Activated CD8-positive, alpha-beta memory T cell treated with anti-CD3 and anti-CD28 coated beads for 4 hours (primary cell): ENCODE data around the gene GPR3.
"Not testable (repeated sequence)": the region's sequence is repeated elsewhere in the genome, so short reads cannot be mapped to it uniquely, and the experiment has no call there.

ENCODE experiments used
- DNase-seq, 2 donors: peaks; one replicate each; pipeline ENCODE4 v3.0.0-alpha.2; 2020; ENCODE audit warnings: low read depth in 2 of 2

The GPR3 gene

GRCh38 chr1:27400082-27400962 is 7.9 kb downstream of the GPR3 start:
- DNase-seq: no peak

DNA sequence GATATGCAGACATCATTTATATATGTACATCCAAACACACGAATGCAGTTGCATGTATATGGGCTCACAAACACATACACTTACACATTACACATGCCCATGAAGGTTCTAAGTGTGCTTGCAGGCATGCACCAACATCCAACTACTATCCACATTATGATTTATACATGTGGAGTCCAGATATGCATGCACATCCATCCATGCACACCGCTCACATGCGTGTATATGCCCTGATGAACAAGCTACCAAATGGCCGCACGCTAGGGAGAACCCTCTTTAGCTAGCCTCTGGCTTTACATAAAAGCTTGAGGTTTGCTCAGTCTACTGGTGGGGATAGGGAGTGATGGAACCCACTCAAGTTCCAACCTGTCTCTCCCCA is 8.5 kb downstream of the GPR3 start:
- DNase-seq: no peak

DNA sequence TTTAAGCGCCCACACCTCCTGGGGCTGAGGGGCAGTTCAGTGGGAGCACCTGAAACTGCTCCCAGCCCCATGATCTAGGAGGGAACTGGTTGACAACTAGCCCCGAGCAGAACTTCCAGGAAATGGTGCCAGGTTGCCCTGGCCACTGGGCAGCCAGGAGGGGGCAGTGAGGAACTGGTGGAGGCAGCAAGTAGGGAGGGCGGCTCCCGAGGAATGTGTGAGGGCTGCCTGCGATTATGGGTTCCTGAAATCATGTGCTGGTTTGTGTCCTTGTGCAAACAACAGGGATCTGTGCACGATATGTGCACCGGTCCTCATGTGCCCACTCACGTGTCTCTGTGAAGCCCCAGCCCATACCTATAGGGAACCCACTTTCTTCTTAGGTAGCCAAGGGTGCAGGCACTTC is 9.9 kb downstream of the GPR3 start:
- no peak for DNase-seq

GRCh38 chr1:27403065-27403726 is 10.8 kb downstream of the GPR3 start:
- no peak for DNase-seq

- DNase-seq: no peak
These were observed 11.5 kb downstream of the GPR3 start for GRCh38 chr1:27403931-27404330.

DNA sequence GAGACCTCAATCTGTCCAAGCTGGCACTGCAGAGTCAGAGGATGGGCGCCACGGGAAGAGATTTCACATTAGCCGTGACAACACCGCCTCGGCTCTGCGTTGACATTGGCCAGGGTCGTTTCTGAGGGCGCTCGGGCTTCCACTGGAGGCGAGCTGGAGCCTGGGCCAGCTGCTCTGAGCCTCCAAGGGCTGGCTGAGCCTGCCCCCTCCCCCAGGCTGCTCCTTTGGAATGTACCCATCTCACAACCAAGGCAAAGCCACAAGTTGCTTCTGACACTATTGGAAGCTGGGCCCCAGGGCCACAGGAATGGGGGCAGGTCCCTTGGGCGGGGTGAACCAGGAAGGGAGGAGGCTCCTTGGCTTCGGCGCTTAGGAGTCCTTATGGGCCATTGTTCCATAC is 12.7 kb downstream of the GPR3 start:
- DNase-seq: no peak

DNA sequence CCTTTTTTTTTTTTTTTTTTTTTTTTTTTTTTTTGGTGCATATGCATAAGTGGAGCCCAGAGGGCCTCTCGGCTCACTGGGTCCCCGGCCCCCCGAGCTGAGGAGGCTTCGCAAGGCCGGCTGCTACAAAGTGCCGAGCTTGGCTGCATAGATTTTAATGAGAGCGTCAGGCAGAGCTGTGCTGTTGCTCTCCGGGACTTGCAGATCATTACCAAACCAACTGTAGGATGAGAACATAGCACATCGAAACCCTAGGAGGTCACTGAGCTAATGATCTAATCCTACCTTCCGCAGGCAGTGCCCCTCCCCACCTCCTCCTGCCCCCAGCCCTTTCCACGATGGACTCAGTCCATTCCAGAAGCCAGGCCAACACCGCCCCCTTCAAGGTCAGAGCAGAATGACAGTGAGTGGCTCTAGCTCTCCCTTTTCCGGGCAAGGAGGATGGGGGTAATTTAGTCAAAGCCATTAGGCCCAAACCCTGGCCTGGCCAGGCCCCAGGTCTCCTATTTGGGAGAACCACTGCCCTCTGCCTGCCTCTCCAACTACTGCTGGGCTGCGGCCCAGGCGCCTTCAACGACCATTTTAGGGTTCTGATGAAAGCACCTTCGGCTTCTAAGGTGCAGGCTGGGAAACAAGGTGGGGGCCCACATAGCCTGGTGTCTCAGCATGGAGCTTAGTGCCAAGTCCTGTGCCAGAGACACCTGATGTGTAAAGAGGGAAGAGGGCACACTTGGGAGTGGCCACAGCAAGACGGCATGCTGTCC is 13.4 kb downstream of the GPR3 start:
- not testable (repeated sequence) for DNase-seq

GRCh38 chr1:27406362-27406680 is 13.9 kb downstream of the GPR3 start:
- DNase-seq: no peak

DNA sequence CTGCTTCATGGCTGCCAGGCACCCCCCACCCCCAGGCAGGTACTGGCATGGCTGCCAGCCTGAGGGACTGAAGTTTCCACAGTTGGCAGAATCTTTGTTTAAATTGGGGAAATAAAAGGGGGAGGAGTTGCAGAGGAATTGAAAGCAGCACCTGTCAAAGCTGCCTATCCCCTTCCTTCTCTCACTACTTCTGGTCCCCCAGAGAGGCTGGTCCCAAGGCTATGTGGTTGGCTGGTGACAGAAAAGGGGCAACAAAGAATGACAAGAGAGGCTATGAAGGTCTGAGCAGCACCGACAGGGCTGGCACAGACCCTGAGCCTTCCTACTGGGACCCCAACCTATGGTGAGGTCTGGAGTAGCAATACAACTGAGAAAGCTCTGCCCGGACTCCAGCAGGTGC is 14.4 kb downstream of the GPR3 start:
- not testable (repeated sequence) for DNase-seq

DNA sequence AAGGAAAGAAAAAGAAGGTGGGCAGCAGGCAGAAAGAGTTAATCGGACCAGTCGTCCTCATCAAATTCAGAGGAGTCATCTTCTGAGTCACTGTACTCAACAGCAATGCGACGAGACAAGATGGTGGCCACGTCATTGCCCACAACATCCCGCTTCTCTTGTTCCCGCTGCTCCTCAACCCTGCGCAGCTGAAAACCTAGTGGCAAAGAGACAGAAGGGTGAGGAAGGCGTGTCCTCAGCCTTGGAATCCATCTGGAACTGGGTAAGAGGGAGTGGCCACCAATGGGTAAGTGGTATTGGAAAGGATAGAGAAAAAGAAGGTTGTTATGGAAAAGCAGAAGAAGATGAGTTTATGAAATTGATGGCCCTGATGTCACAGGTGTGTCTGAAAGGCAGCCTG is 15.7 kb downstream of the GPR3 start:
- no peak for DNase-seq

DNA sequence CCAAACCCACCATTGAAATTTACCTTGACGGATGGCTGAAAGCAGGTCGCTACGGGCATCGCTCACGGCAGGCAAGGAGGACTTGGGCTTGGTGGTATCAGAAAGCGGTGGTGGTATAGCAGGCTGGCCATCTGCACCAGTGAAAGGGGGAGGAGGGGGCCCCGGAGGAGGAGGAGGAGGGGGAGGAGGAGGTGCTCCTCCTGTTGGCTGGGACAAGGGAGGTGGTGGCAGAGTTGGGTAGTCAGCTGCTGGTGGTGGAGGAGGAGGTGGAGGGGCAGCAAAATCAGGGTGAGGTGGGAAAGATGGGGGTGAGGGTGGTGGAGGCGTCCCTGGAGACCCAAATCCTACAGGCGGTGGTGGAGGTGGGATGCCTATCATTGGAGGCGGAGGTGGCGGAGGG is 17.2 kb downstream of the GPR3 start:
- DNase-seq: no peak

- DNase-seq: no peak
These were observed 18.3 kb downstream of the GPR3 start for GRCh38 chr1:27410709-27411108.

DNA sequence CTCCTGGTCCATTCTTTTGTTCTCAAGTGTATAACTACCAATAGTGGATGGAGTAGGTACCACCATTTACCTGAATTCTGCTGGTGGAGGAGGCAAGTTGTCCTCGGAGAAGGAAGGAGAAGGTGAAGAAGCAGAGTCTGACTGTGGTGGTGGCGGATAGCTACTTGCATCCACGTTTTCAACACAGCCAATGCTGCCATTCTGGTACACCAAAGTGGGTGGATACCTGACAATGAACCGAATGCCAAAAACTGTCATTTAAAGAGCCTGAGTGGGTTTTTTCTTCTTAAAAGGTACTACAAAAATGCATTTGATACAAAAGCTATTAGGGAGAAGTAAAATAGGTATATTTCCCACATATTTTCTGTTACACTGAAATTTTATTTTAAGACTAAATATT is 20.1 kb downstream of the GPR3 start:
- DNase-seq: no peak

DNA sequence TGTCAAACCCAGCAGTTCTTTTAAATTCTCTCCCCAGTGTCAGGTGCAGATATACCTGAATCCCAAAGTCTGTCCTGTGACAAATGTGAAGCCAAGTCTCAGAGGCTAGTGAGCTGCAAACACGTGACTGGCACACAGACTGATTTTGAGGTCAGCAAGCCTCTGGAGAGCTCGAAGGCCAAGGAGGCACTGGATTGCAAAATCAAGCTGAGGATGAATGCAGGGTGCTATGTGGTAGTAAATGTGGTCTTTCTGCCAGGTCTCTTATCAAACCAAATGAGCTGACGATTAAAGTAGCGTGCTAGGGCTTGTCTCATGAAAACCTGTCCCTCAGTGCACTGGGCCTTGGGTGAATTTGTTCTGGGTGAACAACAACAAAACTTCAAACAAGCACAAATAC is 20.6 kb downstream of the GPR3 start:
- DNase-seq: no peak

DNA sequence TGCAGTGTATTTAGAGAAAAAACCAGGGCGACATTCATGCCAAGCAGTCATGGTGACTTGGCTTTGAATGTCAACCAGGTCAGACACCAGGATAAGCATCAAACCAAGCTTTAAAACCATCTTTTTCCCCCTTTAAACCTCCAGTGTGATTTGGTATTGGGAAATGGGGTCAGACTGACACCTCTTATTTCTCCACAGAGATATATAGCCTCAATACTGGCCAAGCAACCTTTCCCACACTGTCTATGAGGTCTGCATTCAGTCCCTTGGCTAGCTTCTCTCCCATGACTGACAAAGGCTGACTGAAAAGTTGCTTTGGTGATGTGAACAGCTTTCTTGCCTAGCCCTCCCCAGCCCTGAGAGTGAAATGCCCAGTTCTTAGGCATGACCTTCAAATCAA is 21.7 kb downstream of the GPR3 start:
- DNase-seq: no peak

DNA sequence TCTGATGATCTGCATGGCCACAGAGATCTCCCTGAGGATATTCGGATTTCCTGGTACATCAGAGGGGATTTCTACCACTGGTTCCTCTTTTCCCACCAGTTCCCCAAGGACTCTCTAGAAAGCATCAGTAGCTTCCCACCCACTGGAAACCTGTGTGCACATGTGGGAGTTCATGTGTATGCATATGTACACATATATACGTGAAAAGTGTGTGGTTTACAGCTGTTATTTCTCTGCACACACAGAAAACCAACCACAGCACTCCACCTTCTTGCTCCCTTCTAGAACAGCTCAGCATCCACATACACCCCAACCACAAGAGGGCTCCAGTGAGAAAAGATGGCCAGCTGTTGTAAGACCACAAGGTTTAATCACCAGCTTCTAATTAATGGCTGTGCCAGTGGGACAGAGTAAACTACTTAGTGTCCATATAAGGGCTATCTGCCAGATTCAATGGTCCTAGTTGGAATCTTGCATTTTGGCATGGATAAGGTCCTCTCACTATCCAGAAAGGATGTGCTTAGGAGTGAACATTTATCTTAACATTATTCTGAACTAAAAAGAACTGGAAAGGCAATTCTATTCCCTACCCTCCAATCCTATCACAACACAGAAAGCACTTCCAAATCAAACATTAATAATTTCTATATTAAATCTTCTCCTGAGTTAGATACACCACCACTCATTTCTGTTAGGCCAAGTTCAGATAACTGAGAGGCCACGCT is 24.1 kb downstream of the GPR3 start:
- peak in 1 of 2 donors; percentile 44 for DNase-seq

GRCh38 chr1:27417713-27418112 is 25.3 kb downstream of the GPR3 start:
- DNase-seq: no peak

DNA sequence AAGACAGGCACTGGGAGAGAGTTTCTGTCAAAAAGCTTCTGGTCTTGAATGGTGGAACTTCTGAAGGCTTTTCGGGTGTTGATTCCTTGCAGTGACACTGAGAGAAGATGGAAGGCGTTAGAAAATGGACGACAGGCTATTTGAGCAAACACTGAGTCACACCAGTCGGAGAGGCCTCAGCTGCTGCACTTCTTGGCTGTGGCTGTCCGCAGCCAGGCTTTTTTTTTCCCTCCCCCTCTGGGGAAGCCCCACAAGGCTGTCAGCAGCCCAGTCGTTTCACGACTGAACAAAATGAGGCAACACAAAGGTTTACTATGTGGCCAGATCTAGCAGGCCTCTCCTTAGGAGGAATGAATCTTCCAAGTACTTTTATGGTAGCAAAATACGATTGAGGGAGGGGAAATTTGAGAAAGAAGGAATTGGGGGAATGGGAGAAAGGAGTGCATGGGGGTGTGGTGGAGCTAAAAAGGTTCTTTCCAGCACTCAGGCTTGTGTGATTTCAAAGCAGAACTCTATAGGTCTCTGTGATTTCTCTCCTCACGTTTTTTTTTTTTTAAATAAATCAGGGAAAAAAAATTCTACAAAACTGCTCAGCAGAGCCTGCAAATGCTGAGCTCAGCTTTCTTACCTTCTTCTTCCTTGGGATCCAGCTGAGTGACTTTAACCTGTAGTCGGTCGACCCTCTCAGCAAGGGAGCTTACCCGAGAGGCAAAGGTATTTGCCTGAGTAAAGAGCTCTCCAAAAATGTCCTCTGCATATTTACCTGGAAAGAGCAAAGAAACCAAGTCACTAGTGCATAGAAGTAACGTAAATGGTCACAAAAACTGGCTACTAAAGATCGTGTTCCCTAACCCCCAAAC is 26.1 kb downstream of the GPR3 start:
- DNase-seq: peak in 1 of 2 donors; percentile 19

DNA sequence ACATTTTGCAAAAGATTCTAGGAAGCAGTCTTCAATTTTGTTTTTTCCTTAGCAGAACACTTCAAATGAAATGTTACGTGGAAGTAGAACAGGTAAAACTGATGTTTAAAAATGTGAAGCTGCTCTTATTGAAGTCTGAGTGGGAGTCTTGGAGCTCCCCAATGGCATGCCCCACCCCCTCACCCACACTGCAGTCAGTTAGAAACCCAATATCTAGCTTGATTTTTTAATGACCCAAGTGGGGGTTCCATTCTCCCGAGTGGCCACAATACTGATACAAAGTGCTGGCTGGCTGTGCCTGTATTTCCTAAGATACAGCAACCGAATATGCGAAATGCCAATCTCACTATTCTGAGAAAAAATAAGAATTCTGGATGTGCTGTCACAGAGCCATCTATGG is 31.3 kb downstream of the GPR3 start:
- DNase-seq: no peak

GRCh38 chr1:27427329-27427728 is 34.9 kb downstream of the GPR3 start:
- DNase-seq: no peak

DNA sequence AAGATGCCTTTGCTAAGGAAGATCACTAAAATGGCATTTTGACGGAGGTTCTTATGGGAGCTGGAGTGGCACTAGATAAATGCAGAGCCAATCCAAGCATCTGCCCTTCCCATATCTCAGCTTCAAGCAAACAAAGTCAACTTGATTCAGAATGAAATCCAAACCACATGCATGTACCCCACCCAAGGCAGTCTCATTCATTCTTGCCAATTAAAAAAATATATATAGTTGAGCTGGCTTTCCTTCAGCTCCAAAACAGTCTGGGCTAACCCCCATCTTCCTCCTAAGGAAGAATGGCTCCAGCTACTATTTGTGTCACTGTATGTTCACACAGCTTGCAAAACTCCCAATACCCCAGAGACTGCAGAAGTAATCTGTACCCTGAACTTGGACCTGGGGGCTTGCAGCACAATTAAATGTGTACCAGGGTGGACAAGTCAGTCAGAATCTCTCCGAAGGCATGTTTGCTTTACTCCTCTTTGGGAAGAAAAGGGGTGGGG is 35.4 kb downstream of the GPR3 start:
- DNase-seq: no peak
